IMR-90 (cell line): ENCODE data around the gene DOCK6. TPM values are rescaled to one million over a fixed set of nuclear protein-coding genes. Genes with fewer than 3 reads are reported as not detected.

ENCODE experiments used
- ATAC-seq: fragments of 200-7000 bp; cut with Tn5 transposase; 2 replicates; pipeline ENCODE4 v1.9.1; 2020; ENCODE audit warnings: low read depth, mild to moderate bottlenecking, moderate library complexity
- BruUV-seq: library from RNA; stranded (reverse); fragments of 400-500 nt; replicated peaks from 2 replicates; lab custom pipeline; 2021; lab: Mats Ljungman, UMichigan
- CTCF ChIA-PET: fragments of 300-600 bp; formaldehyde crosslinking; extraction: SDS; loops from one replicate; lab custom pipeline; 2021; ENCODE audit warnings: antibody characterized with exemption; lab: Yijun Ruan, JAX
- POLR2A ChIA-PET: fragments of 300-600 bp; sonication (Branson Sonifier 250); formaldehyde crosslinking; loops from one replicate; lab custom pipeline; 2022; ENCODE audit warnings: antibody characterized with exemption; ENCODE audit not compliant: unreplicated experiment; lab: Charles Lee
- DNase-seq: peaks from one replicate; pipeline ENCODE4 v3.0.0; 2013
- H2AFZ ChIP-seq: replicated peaks from 2 replicates; pipeline ENCODE3; 2013; ENCODE audit warnings: low read length, mild to moderate bottlenecking; ENCODE audit not compliant: poor library complexity
- H2AK5ac ChIP-seq: 2 replicates; pipeline ENCODE4 v1.6.1; 2013; ENCODE audit warnings: low read depth, low read length, inconsistent platforms
- H2AK9ac ChIP-seq: replicated peaks from 2 replicates; pipeline ENCODE3; 2013; ENCODE audit warnings: mild to moderate bottlenecking, low read depth, low read length, moderate library complexity; ENCODE audit not compliant: poor library complexity
- H2BK120ac ChIP-seq: 2 replicates; pipeline ENCODE4 v1.6.1; 2013; ENCODE audit warnings: low read depth, low read length, inconsistent platforms
- H2BK15ac ChIP-seq: 3 replicates; pipeline ENCODE4 v1.6.1; 2013; ENCODE audit warnings: low read depth, low read length, inconsistent platforms
- H2BK20ac ChIP-seq: 2 replicates; pipeline ENCODE4 v1.6.1; 2013; ENCODE audit warnings: low read depth, mild to moderate bottlenecking, inconsistent platforms, low read length, moderate library complexity
- H2BK5ac ChIP-seq: 2 replicates; pipeline ENCODE4 v1.6.1; 2013; ENCODE audit warnings: mild to moderate bottlenecking, low read depth, low read length, inconsistent platforms; ENCODE audit not compliant: poor library complexity, severe bottlenecking
- H3K14ac ChIP-seq: replicated peaks from 2 replicates; pipeline ENCODE4 v1.6.1; 2013; ENCODE audit warnings: low read depth, low read length, inconsistent platforms
- H3K18ac ChIP-seq: 2 replicates; pipeline ENCODE4 v1.6.1; 2013; ENCODE audit warnings: low read depth, low read length, control low read depth
- H3K23ac ChIP-seq: 2 replicates; pipeline ENCODE4 v1.6.1; 2013; ENCODE audit warnings: low read depth, low read length, inconsistent platforms
- H3K27ac ChIP-seq: 2 replicates; pipeline ENCODE4 v1.5.1; 2013; ENCODE audit warnings: mild to moderate bottlenecking, control low read depth, low read length; ENCODE audit not compliant: insufficient read depth
- H3K27me3 ChIP-seq: 2 replicates; pipeline ENCODE4 v1.6.1; 2013; ENCODE audit warnings: low read length; ENCODE audit not compliant: control insufficient read depth, insufficient read depth
- H3K36me3 ChIP-seq: 2 replicates; pipeline ENCODE4 v1.6.1; 2013; ENCODE audit warnings: low read length, mixed read lengths; ENCODE audit not compliant: control insufficient read depth, insufficient read depth
- H3K4ac ChIP-seq: 2 replicates; pipeline ENCODE4 v1.6.1; 2013; ENCODE audit warnings: low read depth, low read length, inconsistent platforms
- H3K4me1 ChIP-seq: 2 replicates; pipeline ENCODE4 v1.6.1; 2013; ENCODE audit warnings: low read length, mixed read lengths; ENCODE audit not compliant: control insufficient read depth, insufficient read depth
- H3K4me2 ChIP-seq: 2 replicates; pipeline ENCODE4 v1.6.1; 2013; ENCODE audit warnings: low read depth, mild to moderate bottlenecking, control low read depth, low read length, moderate library complexity
- H3K4me3 ChIP-seq: 2 replicates; pipeline ENCODE4 v1.5.1; 2013; ENCODE audit warnings: low read depth, mild to moderate bottlenecking, control low read depth, low read length, moderate library complexity; ENCODE audit not compliant: insufficient read depth
- H3K56ac ChIP-seq: 2 replicates; pipeline ENCODE4 v1.6.1; 2013; ENCODE audit warnings: low read length, inconsistent platforms; ENCODE audit not compliant: insufficient read depth; ENCODE audit errors: extremely low read depth
- H3K79me1 ChIP-seq, 2 experiments: 2 replicates each; pipeline ENCODE4 v1.6.1; 2013; ENCODE audit warnings: low read length in 2 of 2, inconsistent platforms in 1 of 2, low read depth in 1 of 2
- H3K9ac ChIP-seq: 2 replicates; pipeline ENCODE4 v1.6.1; 2013; ENCODE audit warnings: low read depth, low read length, control low read depth
- H3K9me1 ChIP-seq: 2 replicates; pipeline ENCODE4 v1.6.1; 2013; ENCODE audit warnings: low read length, inconsistent platforms; ENCODE audit not compliant: insufficient read depth
- H3K9me3 ChIP-seq: 2 replicates; pipeline ENCODE4 v1.6.1; 2013; ENCODE audit warnings: low read length; ENCODE audit not compliant: control insufficient read depth, insufficient read depth
- H4K20me1 ChIP-seq: 2 replicates; pipeline ENCODE4 v1.6.1; 2013; ENCODE audit warnings: low read length, inconsistent platforms; ENCODE audit not compliant: insufficient read depth
- H4K5ac ChIP-seq: 2 replicates; pipeline ENCODE4 v1.6.1; 2013; ENCODE audit warnings: mild to moderate bottlenecking, low read depth, low read length, control low read depth
- H4K8ac ChIP-seq, 2 experiments: 2 replicates each; pipeline ENCODE4 v1.6.1; 2013; ENCODE audit warnings: low read depth in 2 of 2, low read length in 2 of 2, control low read depth in 1 of 2, inconsistent platforms in 1 of 2
- H4K91ac ChIP-seq: 2 replicates; pipeline ENCODE4 v1.6.1; 2013; ENCODE audit warnings: low read depth, low read length, inconsistent platforms; ENCODE audit not compliant: insufficient read depth
- BHLHE40 ChIP-seq: fragments of 150-350 bp; IDR thresholded peaks from 2 replicates; pipeline ENCODE4 v1.6.1; 2016; ENCODE audit warnings: mild to moderate bottlenecking, low read depth, low read length
- CEBPB ChIP-seq: IDR thresholded peaks from 2 replicates; pipeline ENCODE4 v1.6.1; 2012; ENCODE audit warnings: low read depth, low read length, improper control_type of control experiment
- CHD1 ChIP-seq: IDR thresholded peaks from 2 replicates; pipeline ENCODE4 v1.6.1; 2012; ENCODE audit warnings: low read depth, low read length, improper control_type of control experiment
- CTCF ChIP-seq: conservative IDR thresholded peaks from 2 replicates; pipeline ENCODE4 v1.5.1; 2012; ENCODE audit warnings: mild to moderate bottlenecking, low read depth, low read length, improper control_type of control experiment
- ELK1 ChIP-seq: fragments of 150-350 bp; IDR thresholded peaks from 2 replicates; pipeline ENCODE4 v1.6.1; 2016; ENCODE audit warnings: low read depth, mild to moderate bottlenecking, low read length, moderate library complexity, borderline replicate concordance
- FOS ChIP-seq: fragments of 150-350 bp; IDR thresholded peaks from 2 replicates; pipeline ENCODE4 v1.6.1; 2016; ENCODE audit warnings: low read depth, low read length
- MAFK ChIP-seq: IDR thresholded peaks from 2 replicates; pipeline ENCODE4 v1.6.1; 2012; ENCODE audit warnings: low read depth, low read length, improper control_type of control experiment
- MAZ ChIP-seq: IDR thresholded peaks from 2 replicates; pipeline ENCODE4 v1.6.1; 2012; ENCODE audit warnings: low read depth, mild to moderate bottlenecking, low read length, improper control_type of control experiment, moderate library complexity, borderline replicate concordance
- MXI1 ChIP-seq: IDR thresholded peaks from 2 replicates; pipeline ENCODE4 v1.6.1; 2012; ENCODE audit warnings: low read depth, mild to moderate bottlenecking, low read length, moderate library complexity, borderline replicate concordance
- NFE2L2 ChIP-seq: fragments of 150-350 bp; IDR thresholded peaks from 2 replicates; pipeline ENCODE4 v1.6.1; 2016; ENCODE audit warnings: low read depth, mild to moderate bottlenecking, low read length
- POLR2A ChIP-seq: IDR thresholded peaks from 2 replicates; pipeline ENCODE4 v1.6.1; 2012; ENCODE audit warnings: mild to moderate bottlenecking, low read depth, low read length
- RAD21 ChIP-seq: IDR thresholded peaks from 2 replicates; pipeline ENCODE4 v1.6.1; 2012; ENCODE audit warnings: low read length, improper control_type of control experiment
- RCOR1 ChIP-seq: IDR thresholded peaks from 2 replicates; pipeline ENCODE4 v1.6.1; 2012; ENCODE audit warnings: mild to moderate bottlenecking, low read length, improper control_type of control experiment; ENCODE audit not compliant: insufficient replicate concordance
- RFX5 ChIP-seq: IDR thresholded peaks from 2 replicates; pipeline ENCODE4 v1.8.0; 2012; ENCODE audit warnings: low read depth, mild to moderate bottlenecking, low read length, moderate library complexity
- SMC3 ChIP-seq: fragments of 150-350 bp; IDR thresholded peaks from 2 replicates; pipeline ENCODE4 v1.6.1; 2016; ENCODE audit warnings: low read depth, mild to moderate bottlenecking, antibody characterized with exemption, low read length, moderate library complexity
- USF2 ChIP-seq: fragments of 150-350 bp; IDR thresholded peaks from 2 replicates; pipeline ENCODE4 v1.6.1; 2017; ENCODE audit warnings: mild to moderate bottlenecking, antibody characterized with exemption, low read length, low read depth
- WGBS, 2 experiments: methylation state at CpG; one replicate each; pipeline versions ENCODE4 v1.1.5 to v1.1.7; 2013; ENCODE audit warnings: missing lambda C conversion rate in 2 of 2; ENCODE audit not compliant: insufficient read length in 1 of 2; ENCODE audit errors: extremely low coverage in 2 of 2; 5-methylcytosine and 5-hydroxymethylcytosine counted together
- dilution Hi-C: fragments of 300-500 bp; cut with HindIII; formaldehyde crosslinking; loops from one replicate; pipeline ENCODE4 v1.14.3; 2018; ENCODE audit warnings: low sequenced_read_pairs; ENCODE audit not compliant: unreplicated experiment
- in situ Hi-C: fragments of 300-500 bp; cut with MboI; formaldehyde crosslinking; loops from 3 replicates; pipeline ENCODE4 v1.14.3; 2019; ENCODE audit warnings: low sequenced_read_pairs, inconsistent platforms, mixed read lengths
- intact Hi-C: fragments of 100-400 bp; cut with micrococcal nuclease; formaldehyde crosslinking; loops from 2 replicates; pipeline ENCODE4 v1.10.0; 2022
- polyA plus RNA-seq, 3 experiments: library from polyadenylated mRNA; depleted of rRNA; stranded (reverse); fragments of >200 nt; gene quantifications; 2 replicates each; pipeline ENCODE4 v1.2.3, GENCODE V29; 2012; ENCODE audit warnings: low replicate concordance in 1 of 3
- total RNA-seq: library from RNA; depleted of rRNA; stranded (reverse); fragments of >200 nt; gene quantifications from 2 replicates; pipeline ENCODE4 v1.2.3, GENCODE V29; 2012

Gene DOCK6
- total and polyA plus RNA-seq, 2 of the 4 experiments (the other 2 are of a cell fraction) = 5.0 to 18.4 TPM

GRCh38 chr19:11291415-11291814, 29.1 kb upstream of the DOCK6 start:
- Histone ChIP-seq H3K27me3 (no peaks in the 10 kb centered on the region), H2AK5ac (no peak overlapping the region), H4K8ac (no peak overlapping the region), H3K9me3 (no peaks in the 10 kb centered on the region), H3K18ac (no peak overlapping the region), H4K91ac (no peak overlapping the region), H3K23ac (no peak overlapping the region), H3K4ac (no peak overlapping the region), H3K4me2 (no peak overlapping the region), H2AFZ (no peak overlapping the region), H2BK20ac (no peak overlapping the region), H3K9ac (no peak overlapping the region), H3K27ac (no peak overlapping the region), H3K79me1 (no peaks in the 10 kb centered on the region), H3K14ac (no peak overlapping the region), H3K56ac (no peak overlapping the region), H3K9me1 (0 out of 2 replicates have a peak, but pooled peaks cover 3% of the 10 kb centered on the region), H3K4me1 (0 out of 2 replicates have a peak, but pooled peaks cover 1% of the 10 kb centered on the region), H4K5ac (no peak overlapping the region), H3K36me3 (no peaks in the 10 kb centered on the region), H3K4me3 (no peak overlapping the region), H2AK9ac (no peak overlapping the region), H2BK5ac (no peak overlapping the region), H4K20me1 (no peaks in the 10 kb centered on the region), H2BK120ac (no peak overlapping the region), H2BK15ac (no peak overlapping the region)
- ChIA-PET CTCF (interaction anchor here (2.8 kb wide), 1 partner anchor 90 kb away, joined by 8 read pairs; no protein-coding TSS in a partner anchor), POLR2A (interaction anchor here (0.6 kb wide), 2 partner anchors 30 to 247 kb away, joined by 3 read pairs; partner anchors contain the start of gene CNN1)
- TF ChIP-seq MAZ (no peak), CTCF (no peak), RFX5 (no peak), CEBPB (no peak), CHD1 (no peak), MAFK (no peak), FOS (no peak), MXI1 (no peak), SMC3 (no peak), RAD21 (no peak), NFE2L2 (no peak), POLR2A (no peak), BHLHE40 (no peak), ELK1 (no peak), USF2 (no peak), RCOR1 (no peak)
- in situ Hi-C loops (loop anchor here (10.0 kb wide), 1 partner anchor 183 kb away; no protein-coding TSS in a partner anchor), intact Hi-C loops (loop anchor here (5.0 kb wide), 1 partner anchor 296 kb away; no protein-coding TSS in a partner anchor), dilution Hi-C loops (no loop called here)
- ATAC-seq (no peak), DNase-seq (no peak)
- BruUV-seq = no TSS peak
- WGBS, 2 experiments = 93% methylated on average over 2 of the region's 7 CpGs; no CpG with 5 or more reads in 1 of the 2 experiments
